ENCODE data around the gene WDR31. TPM values are rescaled to one million over a fixed set of nuclear protein-coding genes. Genes with fewer than 3 reads are reported as not detected.

The WDR31 gene
- total and polyA plus RNA-seq, 4 donors: 1.8 to 7.0 (median 4.0) TPM

- peaks cover 0 to 7% (median 0%) of the 10 kb centered on the region in 5 donors for H3K4me1 ChIP-seq (ENCODE audit: control insufficient read depth in 5 of 5, insufficient read depth in 5 of 5, low read length in 5 of 5)
- no peak overlapping the region for H3K27ac ChIP-seq (ENCODE audit: low read depth in 1 of 2, low read length in 1 of 2)
- peaks cover 0 to 16% (median 3%) of the 10 kb centered on the region in 4 donors for H3K36me3 ChIP-seq (ENCODE audit: control insufficient read depth in 4 of 4, insufficient read depth in 4 of 4, low read length in 4 of 4)
- H3K4me3 ChIP-seq: no peak overlapping the region
- ATAC-seq (ENCODE audit: insufficient read depth, low FRiP score): no peak
- H3K9ac ChIP-seq (ENCODE audit: insufficient read depth in 1 of 2, low read length in 2 of 2): no peak overlapping the region
- no peaks in the 10 kb centered on the region for H3K27me3 ChIP-seq (ENCODE audit: control insufficient read depth in 3 of 3, insufficient read depth in 3 of 3, low read length in 2 of 3)
- DNase-seq: no peak
- WGBS, 2 donors: 93 to 94% methylated on average over 3 of the region's 3 CpGs
- TF ChIP-seq CTCF (IDR thresholded peaks at IDR 0.05; ENCODE audit: control extremely low read depth, extremely low read depth): no peak
- no peaks in the 10 kb centered on the region for H3K9me3 ChIP-seq (ENCODE audit: control insufficient read depth in 4 of 4, insufficient read depth in 3 of 4, low read length in 3 of 4)
Measured at GRCh38 chr9:113320051-113320450, 20.0 kb downstream of the WDR31 start.

- no peaks in the 10 kb centered on the region for H3K27me3 ChIP-seq (ENCODE audit: control insufficient read depth in 3 of 3, insufficient read depth in 3 of 3, low read length in 2 of 3)
- H3K9me3 ChIP-seq (ENCODE audit: control insufficient read depth in 4 of 4, insufficient read depth in 3 of 4, low read length in 3 of 4): no peaks in the 10 kb centered on the region
- H3K4me3 ChIP-seq: no peak overlapping the region
- peaks cover 0 to 16% (median 3%) of the 10 kb centered on the region in 4 donors for H3K36me3 ChIP-seq (ENCODE audit: control insufficient read depth in 4 of 4, insufficient read depth in 4 of 4, low read length in 4 of 4)
- no peak overlapping the region for H3K9ac ChIP-seq (ENCODE audit: insufficient read depth in 1 of 2, low read length in 2 of 2)
- TF ChIP-seq CTCF (IDR thresholded peaks at IDR 0.05; ENCODE audit: control extremely low read depth, extremely low read depth): no peak
- peaks cover 0 to 1% (median 0%) of the 10 kb centered on the region in 5 donors for H3K4me1 ChIP-seq (ENCODE audit: control insufficient read depth in 5 of 5, insufficient read depth in 5 of 5, low read length in 5 of 5)
- H3K27ac ChIP-seq (ENCODE audit: low read depth in 1 of 2, low read length in 1 of 2): no peak overlapping the region
- DNase-seq (no peak), ATAC-seq (ENCODE audit: insufficient read depth, low FRiP score) (no peak)
- 96% methylated on average over 2 of the region's 2 CpGs for WGBS, 2 donors
Measured at GRCh38 chr9:113319054-113319453, 21.0 kb downstream of the WDR31 start.

- TF ChIP-seq CTCF (IDR thresholded peaks at IDR 0.05; ENCODE audit: control extremely low read depth, extremely low read depth): no peak
- DNase-seq: no peak
- Histone ChIP-seq H3K4me3 (no peak overlapping the region), H3K9me3 (ENCODE audit: control insufficient read depth in 4 of 4, insufficient read depth in 3 of 4, low read length in 3 of 4) (no peaks in the 10 kb centered on the region), H3K27me3 (ENCODE audit: control insufficient read depth in 3 of 3, insufficient read depth in 3 of 3, low read length in 2 of 3) (no peaks in the 10 kb centered on the region), H3K27ac (ENCODE audit: low read depth in 1 of 2, low read length in 1 of 2) (no peak overlapping the region), H3K4me1 (ENCODE audit: control insufficient read depth in 5 of 5, insufficient read depth in 5 of 5, low read length in 5 of 5) (no peaks in the 10 kb centered on the region), H3K9ac (ENCODE audit: insufficient read depth in 1 of 2, low read length in 2 of 2) (no peak overlapping the region), H3K36me3 (ENCODE audit: control insufficient read depth in 4 of 4, insufficient read depth in 4 of 4, low read length in 4 of 4) (peaks cover 0 to 16% (median 3%) of the 10 kb centered on the region in 4 donors)
- WGBS, 2 donors: 85 to 93% methylated on average over 2 of the region's 2 CpGs
- ATAC-seq (ENCODE audit: insufficient read depth, low FRiP score): no peak
Measured at GRCh38 chr9:113317777-113318176, 22.3 kb downstream of the WDR31 start.

- Histone ChIP-seq H3K27me3 (ENCODE audit: control insufficient read depth in 3 of 3, insufficient read depth in 3 of 3, low read length in 2 of 3) (no peaks in the 10 kb centered on the region), H3K36me3 (ENCODE audit: control insufficient read depth in 4 of 4, insufficient read depth in 4 of 4, low read length in 4 of 4) (peaks cover 0 to 14% (median 2%) of the 10 kb centered on the region in 4 donors), H3K9me3 (ENCODE audit: control insufficient read depth in 4 of 4, insufficient read depth in 3 of 4, low read length in 3 of 4) (no peaks in the 10 kb centered on the region), H3K4me1 (ENCODE audit: control insufficient read depth in 5 of 5, insufficient read depth in 5 of 5, low read length in 5 of 5) (no peaks in the 10 kb centered on the region), H3K9ac (ENCODE audit: insufficient read depth in 1 of 2, low read length in 2 of 2) (no peak overlapping the region), H3K4me3 (no peak overlapping the region), H3K27ac (ENCODE audit: low read depth in 1 of 2, low read length in 1 of 2) (no peak overlapping the region)
- no peak for ATAC-seq (ENCODE audit: insufficient read depth, low FRiP score)
- no peak for TF ChIP-seq CTCF (IDR thresholded peaks at IDR 0.05; ENCODE audit: control extremely low read depth, extremely low read depth)
- WGBS, 2 donors: 91 to 92% methylated on average over 4 of the region's 4 CpGs
- no peak for DNase-seq
Measured at GRCh38 chr9:113316030-113316429, 24.0 kb downstream of the WDR31 start.
